Activated T-helper 2 cell treated with anti-CD3 and anti-CD28 coated beads, Interferon-gamma antibody, Interleukin-2, Interleukin-4, amounts not matched to agents 10 μg/mL and 5 μg/mL and 100 μg/mL, durations not matched to agents 14 hours and 24 hours and 36 hours (primary cell): ENCODE measurements around the gene ULK4. TPM values are rescaled to one million over a fixed set of nuclear protein-coding genes. Genes with fewer than 3 reads are reported as not detected.
"Not testable (repeated sequence)": the region's sequence is repeated elsewhere in the genome, so short reads cannot be mapped to it uniquely, and the experiment has no call there.

ENCODE experiments used
- DNase-seq: peaks from one replicate; pipeline ENCODE4 v3.0.0; 2021; ENCODE audit warnings: low spot score
- H3K27ac Mint-ChIP-seq: one replicate; pipeline ENCODE4 v1.8.0; 2021; ENCODE audit warnings: mixed read lengths
- H3K27me3 Mint-ChIP-seq: one replicate; pipeline ENCODE4 v1.8.0; 2021; ENCODE audit warnings: low read depth, mixed read lengths
- H3K36me3 Mint-ChIP-seq: one replicate; pipeline ENCODE4 v1.8.0; 2021; ENCODE audit warnings: low read depth, mixed read lengths
- H3K4me1 Mint-ChIP-seq: one replicate; pipeline ENCODE4 v1.8.0; 2021; ENCODE audit warnings: low read depth, mixed read lengths
- H3K4me3 Mint-ChIP-seq: one replicate; pipeline ENCODE4 v1.8.0; 2021; ENCODE audit warnings: low read depth, mild to moderate bottlenecking, moderate library complexity, mixed read lengths
- H3K9me3 Mint-ChIP-seq: one replicate; pipeline ENCODE4 v1.8.0; 2021; ENCODE audit warnings: mixed read lengths
- intact Hi-C: fragments of 100-400 bp; cut with micrococcal nuclease; formaldehyde crosslinking; loops from one replicate; pipeline ENCODE4 v1.15.1; 2023
- total RNA-seq: library from RNA; stranded (reverse); gene quantifications from 2 replicates; pipeline ENCODE4 v1.2.3, GENCODE V29; 2022

Gene ULK4
- total RNA-seq, 1 donor from 2014 or later: 7.5 TPM

DNA sequence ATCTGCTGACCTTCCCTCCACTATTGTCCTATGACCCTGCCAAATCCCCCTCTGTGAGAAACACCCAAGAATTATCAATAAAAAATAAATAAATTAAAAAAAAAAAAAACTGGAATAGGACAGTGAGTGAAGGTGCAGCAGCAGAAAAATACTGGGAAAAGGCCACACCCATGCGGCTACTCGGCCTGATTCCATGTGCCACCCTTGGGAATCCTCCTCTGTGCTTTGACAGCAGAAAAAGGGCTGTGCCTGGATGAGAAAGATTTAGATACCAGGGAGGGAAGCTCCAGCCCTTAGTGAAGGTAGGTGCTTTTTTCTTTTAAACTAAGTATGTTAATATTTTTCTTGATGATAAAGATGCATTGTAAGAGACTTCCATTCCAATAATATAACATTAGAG is 654.8 kb downstream of the ULK4 start:
- H3K4me3 Mint-ChIP-seq: no peak overlapping the region
- intact Hi-C loops: no loop called here
- no peak overlapping the region for H3K27ac Mint-ChIP-seq

DNA sequence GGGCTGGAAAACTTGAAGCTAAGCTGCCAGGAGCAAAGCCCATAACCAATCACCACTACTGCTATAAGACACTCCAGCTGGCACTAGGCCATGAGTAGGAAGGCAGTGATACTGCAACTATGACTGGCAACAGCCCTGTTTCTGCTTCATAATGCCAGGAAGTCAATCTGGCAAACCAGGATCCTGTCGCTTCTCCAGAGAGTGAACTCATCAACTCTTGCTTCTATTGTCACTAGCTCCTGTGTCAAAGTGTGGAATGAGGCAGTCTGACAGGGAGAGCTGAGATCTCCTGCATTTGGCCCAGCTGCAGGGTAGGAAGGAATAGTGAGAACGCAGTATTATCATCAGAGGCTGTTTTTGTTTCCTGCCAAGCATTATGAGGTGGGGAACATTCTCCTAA is 657.3 kb downstream of the ULK4 start:
- Mint-ChIP-seq H3K36me3 (no peaks in the 10 kb centered on the region), H3K4me3 (no peak overlapping the region), H3K9me3 (no peaks in the 10 kb centered on the region), H3K4me1 (no peaks in the 10 kb centered on the region), H3K27me3 (peaks cover 3% of the 10 kb centered on the region), H3K27ac (no peak overlapping the region)
- DNase-seq: no peak
- intact Hi-C loops: no loop called here

More for the DNA sequence above, 654.8 kb downstream of the ULK4 start:
- Mint-ChIP-seq H3K36me3 (no peaks in the 10 kb centered on the region), H3K4me1 (no peaks in the 10 kb centered on the region), H3K27me3 (no peaks in the 10 kb centered on the region), H3K9me3 (no peaks in the 10 kb centered on the region)
- DNase-seq: no peak

- H3K27me3 Mint-ChIP-seq: peaks cover 3% of the 10 kb centered on the region
- H3K4me1 Mint-ChIP-seq: no peaks in the 10 kb centered on the region
- intact Hi-C loops: no loop called here
- H3K36me3 Mint-ChIP-seq: no peaks in the 10 kb centered on the region
- DNase-seq: no peak
- H3K9me3 Mint-ChIP-seq: no peaks in the 10 kb centered on the region
- H3K4me3 Mint-ChIP-seq: no peak overlapping the region
- no peak overlapping the region for H3K27ac Mint-ChIP-seq
Observed at GRCh38 chr3:41302295-41302694, 659.6 kb downstream of the ULK4 start.

DNA sequence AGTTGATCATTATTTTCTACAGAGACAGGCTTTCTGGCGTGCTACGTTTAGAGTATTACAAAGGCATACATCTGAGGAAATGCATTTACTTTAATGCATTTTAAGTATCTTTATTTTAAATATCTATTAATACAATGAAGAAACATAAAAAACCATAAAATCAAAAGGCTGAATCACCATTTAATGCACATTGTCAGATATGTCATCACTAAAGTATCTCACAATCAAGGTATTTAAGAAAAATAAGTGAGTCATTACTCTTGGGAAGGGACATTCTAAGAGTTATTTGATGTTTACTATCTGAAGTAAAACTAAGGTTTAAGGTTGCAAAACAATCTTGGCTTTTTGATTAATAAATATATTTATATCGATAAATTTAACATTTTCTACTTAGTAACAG is 660.4 kb downstream of the ULK4 start:
- H3K36me3 Mint-ChIP-seq: no peaks in the 10 kb centered on the region
- H3K4me1 Mint-ChIP-seq: no peaks in the 10 kb centered on the region
- no peaks in the 10 kb centered on the region for H3K9me3 Mint-ChIP-seq
- H3K27ac Mint-ChIP-seq: no peak overlapping the region
- DNase-seq: no peak
- peaks cover 3% of the 10 kb centered on the region for H3K27me3 Mint-ChIP-seq
- H3K4me3 Mint-ChIP-seq: no peak overlapping the region
- intact Hi-C loops: no loop called here

DNA sequence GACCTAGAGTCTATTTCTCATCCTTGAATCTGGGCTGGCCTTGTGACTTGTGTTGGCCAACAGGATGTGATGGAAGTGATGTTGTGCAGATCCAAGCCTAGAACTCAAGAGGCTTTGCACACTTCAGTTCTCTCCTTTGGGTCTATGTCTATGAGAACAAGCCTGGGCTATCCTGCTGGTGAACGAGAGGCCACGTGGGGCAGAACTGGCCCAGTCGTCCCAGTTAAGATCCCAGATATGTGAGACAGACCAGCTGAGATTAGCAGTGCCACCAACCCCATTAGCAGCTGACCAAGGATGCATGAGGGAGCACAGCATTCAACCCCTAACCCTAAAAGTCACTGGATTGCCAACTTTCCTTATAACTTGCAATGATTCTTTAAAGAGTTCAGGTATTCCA is 662.9 kb downstream of the ULK4 start:
- intact Hi-C loops: no loop called here
- Mint-ChIP-seq H3K9me3 (no peaks in the 10 kb centered on the region), H3K27ac (no peak overlapping the region), H3K36me3 (no peaks in the 10 kb centered on the region), H3K4me3 (no peak overlapping the region), H3K27me3 (peaks cover 3% of the 10 kb centered on the region), H3K4me1 (no peaks in the 10 kb centered on the region)
- DNase-seq: no peak

DNA sequence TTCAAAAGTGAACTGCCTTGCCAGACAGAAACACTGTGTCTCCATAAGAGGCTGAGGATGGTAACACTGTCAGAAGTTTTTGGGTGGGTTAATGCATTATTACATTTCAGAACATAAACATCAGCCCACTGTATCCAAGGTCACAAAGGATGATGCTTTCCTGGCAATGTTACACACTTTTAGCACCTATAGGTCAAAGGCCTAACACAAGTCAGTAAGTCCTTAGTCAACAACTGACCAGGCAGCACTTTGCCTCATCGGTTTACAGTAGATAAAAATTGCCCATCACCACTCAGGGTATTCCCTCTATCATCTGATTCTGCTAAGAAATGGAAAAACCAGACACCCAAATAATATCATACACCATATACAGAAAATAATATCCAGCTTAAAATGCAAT is 664.2 kb downstream of the ULK4 start:
- Mint-ChIP-seq H3K27me3 (peaks cover 3% of the 10 kb centered on the region), H3K9me3 (no peaks in the 10 kb centered on the region), H3K4me1 (no peaks in the 10 kb centered on the region)

GRCh38 chr3:41296556-41296955 is 665.3 kb downstream of the ULK4 start:
- Mint-ChIP-seq H3K27me3 (peaks cover 3% of the 10 kb centered on the region), H3K36me3 (no peaks in the 10 kb centered on the region), H3K4me3 (no peak overlapping the region), H3K9me3 (no peaks in the 10 kb centered on the region), H3K27ac (no peak overlapping the region), H3K4me1 (no peaks in the 10 kb centered on the region)
- DNase-seq: no peak
- intact Hi-C loops: no loop called here

More for the DNA sequence above, 664.2 kb downstream of the ULK4 start:
- Mint-ChIP-seq H3K27ac (no peak overlapping the region), H3K36me3 (no peaks in the 10 kb centered on the region), H3K4me3 (no peak overlapping the region)
- DNase-seq: no peak
- intact Hi-C loops: no loop called here

DNA sequence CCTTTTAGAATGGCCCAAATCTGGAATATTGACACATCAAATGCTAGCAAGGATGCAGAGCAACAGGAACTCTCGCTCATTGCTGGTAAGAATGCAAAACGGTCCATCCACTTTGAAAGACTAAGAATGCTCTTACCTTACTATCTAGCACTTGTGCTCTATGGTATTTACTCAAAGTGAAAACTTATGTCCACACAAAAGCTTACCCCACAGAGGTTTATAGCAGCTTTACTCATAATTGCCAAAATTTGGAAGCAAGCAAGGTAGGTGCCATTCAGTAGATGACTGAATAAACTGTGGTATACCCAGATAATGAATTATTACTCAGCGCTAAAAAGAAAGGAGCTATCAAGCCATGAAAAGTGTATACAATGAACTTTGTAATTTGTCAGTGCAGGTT is 666.2 kb downstream of the ULK4 start:
- DNase-seq: no peak
- Mint-ChIP-seq H3K27me3 (peaks cover 3% of the 10 kb centered on the region), H3K4me1 (no peaks in the 10 kb centered on the region), H3K4me3 (no peak overlapping the region), H3K27ac (no peak overlapping the region), H3K36me3 (no peaks in the 10 kb centered on the region), H3K9me3 (no peaks in the 10 kb centered on the region)
- intact Hi-C loops: no loop called here

GRCh38 chr3:41293169-41293681 is 668.7 kb downstream of the ULK4 start:
- Mint-ChIP-seq H3K36me3 (no peaks in the 10 kb centered on the region), H3K27me3 (no peaks in the 10 kb centered on the region), H3K4me1 (no peaks in the 10 kb centered on the region), H3K4me3 (no peak overlapping the region), H3K9me3 (no peaks in the 10 kb centered on the region), H3K27ac (no peak overlapping the region)
- intact Hi-C loops: no loop called here
- no peak for DNase-seq

DNA sequence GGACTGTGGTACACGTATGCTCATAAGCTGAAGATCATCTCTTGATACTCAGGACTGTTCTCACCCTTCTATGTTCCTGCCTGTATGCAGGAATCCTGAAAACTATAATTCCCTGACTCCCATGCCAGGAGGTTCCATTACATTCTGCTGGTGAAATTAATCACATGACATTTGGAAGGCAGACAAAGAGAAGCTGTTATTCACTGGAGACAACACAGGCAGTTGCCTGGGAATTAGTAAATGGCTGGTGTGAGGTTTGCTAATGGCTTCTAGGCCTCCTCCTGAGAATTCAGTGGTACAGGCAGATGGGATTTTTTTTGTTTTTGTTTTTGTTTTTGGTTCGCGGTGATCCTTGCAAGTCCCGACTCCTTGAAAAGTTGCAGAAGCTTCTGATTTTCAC is 671.2 kb downstream of the ULK4 start:
- Mint-ChIP-seq H3K4me1 (no peaks in the 10 kb centered on the region), H3K27ac (no peak overlapping the region), H3K4me3 (no peak overlapping the region), H3K27me3 (no peaks in the 10 kb centered on the region), H3K36me3 (no peaks in the 10 kb centered on the region), H3K9me3 (no peaks in the 10 kb centered on the region)
- DNase-seq: no peak
- intact Hi-C loops: no loop called here

GRCh38 chr3:41290306-41290705 is 671.6 kb downstream of the ULK4 start:
- Mint-ChIP-seq H3K9me3 (no peaks in the 10 kb centered on the region), H3K4me1 (no peaks in the 10 kb centered on the region), H3K36me3 (no peaks in the 10 kb centered on the region), H3K27me3 (no peaks in the 10 kb centered on the region), H3K27ac (no peak overlapping the region), H3K4me3 (no peak overlapping the region)
- intact Hi-C loops: no loop called here
- no peak for DNase-seq

- DNase-seq: no peak
- no peak overlapping the region for H3K27ac Mint-ChIP-seq
- intact Hi-C loops: no loop called here
- no peak overlapping the region for H3K4me3 Mint-ChIP-seq
- no peaks in the 10 kb centered on the region for H3K9me3 Mint-ChIP-seq
- no peaks in the 10 kb centered on the region for H3K36me3 Mint-ChIP-seq
- H3K4me1 Mint-ChIP-seq: no peaks in the 10 kb centered on the region
- no peaks in the 10 kb centered on the region for H3K27me3 Mint-ChIP-seq
Observed at GRCh38 chr3:41288785-41289184, 673.1 kb downstream of the ULK4 start.

DNA sequence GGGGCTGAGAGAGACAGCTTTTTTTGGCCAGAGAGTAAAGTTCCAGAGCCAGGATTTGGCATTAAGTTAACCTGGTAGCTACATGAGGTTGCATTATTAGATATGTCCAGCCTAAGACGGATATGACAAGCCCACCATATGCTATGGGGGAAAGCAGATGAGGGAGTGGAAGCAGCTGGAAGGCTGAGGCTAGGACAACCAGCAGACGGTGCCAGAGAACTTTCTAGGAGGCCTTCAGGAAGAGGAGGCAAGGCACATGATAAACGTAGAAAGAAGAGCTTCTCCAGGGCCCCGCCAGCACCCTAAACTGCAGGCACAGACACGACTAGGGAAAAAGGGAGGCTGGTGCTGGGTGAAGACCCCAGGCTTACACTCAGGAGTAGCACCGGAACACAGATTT is 675.6 kb downstream of the ULK4 start:
- no peaks in the 10 kb centered on the region for H3K27me3 Mint-ChIP-seq
- H3K27ac Mint-ChIP-seq: no peak overlapping the region
- H3K4me1 Mint-ChIP-seq: no peaks in the 10 kb centered on the region
- no peak overlapping the region for H3K4me3 Mint-ChIP-seq
- no peaks in the 10 kb centered on the region for H3K36me3 Mint-ChIP-seq
- no peaks in the 10 kb centered on the region for H3K9me3 Mint-ChIP-seq
- DNase-seq: no peak
- intact Hi-C loops: no loop called here

DNA sequence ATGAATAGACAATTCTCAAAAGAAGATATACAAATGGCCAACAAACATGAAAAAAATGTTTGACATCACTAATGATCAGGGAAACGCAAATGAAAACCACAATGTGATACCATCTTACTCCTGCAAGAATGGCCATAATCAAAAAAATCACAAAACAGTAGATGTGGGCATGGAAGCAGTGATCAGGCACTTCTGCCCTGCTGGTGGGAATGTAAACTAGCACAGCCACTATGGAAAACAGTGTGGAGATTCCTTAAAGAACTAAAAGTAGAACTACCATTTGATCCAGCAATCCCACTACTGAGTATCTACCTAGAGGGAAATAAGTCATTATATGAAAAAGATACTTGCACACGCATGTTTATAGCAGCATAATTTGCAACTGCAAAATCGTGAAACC is 677.0 kb downstream of the ULK4 start:
- intact Hi-C loops, H3K4me3 Mint-ChIP-seq, H3K36me3 Mint-ChIP-seq, H3K4me1 Mint-ChIP-seq, H3K27me3 Mint-ChIP-seq, DNase-seq, H3K27ac Mint-ChIP-seq, H3K9me3 Mint-ChIP-seq: not testable (repeated sequence)
